ENCODE data around the gene MBP.

DNA sequence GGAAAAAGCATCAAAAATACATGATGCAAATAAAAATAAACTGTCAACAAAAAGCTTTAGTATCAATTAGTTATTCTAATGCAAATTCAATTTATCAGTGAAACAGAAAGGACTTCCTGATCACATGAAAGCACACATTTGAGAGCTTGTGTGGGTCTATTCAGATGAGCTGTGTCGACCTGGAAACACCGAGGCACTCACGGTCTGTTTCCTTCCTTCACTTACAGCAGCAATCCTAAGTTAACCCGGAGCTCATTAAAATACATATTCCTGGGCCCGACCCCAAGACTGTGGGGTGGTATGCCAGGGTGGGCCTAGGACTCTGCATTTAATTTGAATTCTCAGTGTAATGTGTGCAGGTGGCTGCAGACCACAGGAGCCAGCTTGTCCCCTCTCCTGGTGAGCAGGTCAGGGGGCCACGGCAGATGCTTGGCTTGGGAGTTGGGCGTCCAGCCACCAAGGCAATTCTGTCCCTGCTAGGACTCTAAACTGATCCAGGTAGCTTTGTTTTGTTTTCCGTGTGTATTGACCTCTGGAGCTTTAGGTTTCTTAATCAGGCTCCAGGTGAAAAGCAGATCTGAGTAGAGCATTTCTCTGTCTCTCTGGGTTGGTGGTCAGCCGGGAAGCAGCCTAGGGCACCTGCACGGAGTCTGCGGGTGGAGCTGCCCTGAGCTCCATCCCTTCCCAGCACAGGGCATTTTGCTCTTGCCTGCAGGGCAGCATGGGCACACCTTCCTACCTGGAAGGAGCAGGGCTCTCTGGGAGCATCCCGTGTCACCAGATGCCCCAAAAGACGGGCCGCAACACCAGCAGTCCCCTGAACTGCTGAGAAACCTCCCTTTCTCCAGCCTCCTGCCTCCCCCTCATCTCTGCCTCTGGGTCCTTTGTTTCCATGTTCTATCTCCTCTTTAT lies 9.0 kb downstream of the MBP start:
- TF ChIP-seq, protein P1, sequence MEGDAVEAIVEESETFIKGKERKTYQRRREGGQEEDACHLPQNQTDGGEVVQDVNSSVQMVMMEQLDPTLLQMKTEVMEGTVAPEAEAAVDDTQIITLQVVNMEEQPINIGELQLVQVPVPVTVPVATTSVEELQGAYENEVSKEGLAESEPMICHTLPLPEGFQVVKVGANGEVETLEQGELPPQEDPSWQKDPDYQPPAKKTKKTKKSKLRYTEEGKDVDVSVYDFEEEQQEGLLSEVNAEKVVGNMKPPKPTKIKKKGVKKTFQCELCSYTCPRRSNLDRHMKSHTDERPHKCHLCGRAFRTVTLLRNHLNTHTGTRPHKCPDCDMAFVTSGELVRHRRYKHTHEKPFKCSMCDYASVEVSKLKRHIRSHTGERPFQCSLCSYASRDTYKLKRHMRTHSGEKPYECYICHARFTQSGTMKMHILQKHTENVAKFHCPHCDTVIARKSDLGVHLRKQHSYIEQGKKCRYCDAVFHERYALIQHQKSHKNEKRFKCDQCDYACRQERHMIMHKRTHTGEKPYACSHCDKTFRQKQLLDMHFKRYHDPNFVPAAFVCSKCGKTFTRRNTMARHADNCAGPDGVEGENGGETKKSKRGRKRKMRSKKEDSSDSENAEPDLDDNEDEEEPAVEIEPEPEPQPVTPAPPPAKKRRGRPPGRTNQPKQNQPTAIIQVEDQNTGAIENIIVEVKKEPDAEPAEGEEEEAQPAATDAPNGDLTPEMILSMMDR (IDR thresholded peaks at IDR 0.05): no peak
- no peak for TF ChIP-seq POLR2A (IDR thresholded peaks at IDR 0.05)
